Skeletal muscle satellite cell (primary cell): ENCODE results near the gene UBE2S.

Experiments used
- H3K27me3 ChIP-seq: 2 replicates; pipeline ENCODE4 v1.7.0; 2013; ENCODE audit warnings: low read length; ENCODE audit not compliant: control insufficient read depth, insufficient read depth
- H3K36me3 ChIP-seq: 2 replicates; pipeline ENCODE4 v1.7.0; 2013; ENCODE audit warnings: mild to moderate bottlenecking, control low read depth, low read length; ENCODE audit not compliant: insufficient read depth
- H3K4me1 ChIP-seq: 2 replicates; pipeline ENCODE4 v1.7.0; 2013; ENCODE audit warnings: low read length; ENCODE audit not compliant: control insufficient read depth, insufficient read depth
- H3K4me2 ChIP-seq: 2 replicates; pipeline ENCODE4 v1.7.0; 2013; ENCODE audit warnings: mild to moderate bottlenecking, low read length
- H3K4me3 ChIP-seq: 2 replicates; pipeline ENCODE4 v1.7.0; 2013; ENCODE audit warnings: low read length
- H3K9ac ChIP-seq: 2 replicates; pipeline ENCODE4 v1.7.0; 2013; ENCODE audit warnings: mild to moderate bottlenecking, low read depth, low read length, moderate library complexity
- H3K9me3 ChIP-seq: replicated peaks from 2 replicates; pipeline ENCODE4 v1.7.0; 2013; ENCODE audit warnings: mild to moderate bottlenecking, control low read depth, low read length

The UBE2S gene

GRCh38 chr19:55353356-55353802, 54.2 kb downstream of the UBE2S start:
- Histone ChIP-seq H3K9ac (peak overlapping the region; percentile 45), H3K4me3 (peak overlapping the region; percentile 68), H3K36me3 (no peaks in the 10 kb centered on the region), H3K4me1 (peaks cover 5% of the 10 kb centered on the region), H3K27me3 (peaks cover 61% of the 10 kb centered on the region), H3K4me2 (peak overlapping the region; percentile 89), H3K9me3 (no peaks in the 10 kb centered on the region)

- Histone ChIP-seq H3K4me1 (peaks cover 5% of the 10 kb centered on the region), H3K9ac (no peak overlapping the region), H3K9me3 (no peaks in the 10 kb centered on the region), H3K4me2 (no peak overlapping the region), H3K36me3 (no peaks in the 10 kb centered on the region), H3K27me3 (peaks cover 56% of the 10 kb centered on the region), H3K4me3 (no peak overlapping the region)
These were observed 54.9 kb downstream of the UBE2S start for GRCh38 chr19:55352549-55353145.

GRCh38 chr19:55352040-55352439, 55.5 kb downstream of the UBE2S start:
- H3K9ac ChIP-seq, result no peak overlapping the region
- no peaks in the 10 kb centered on the region for H3K36me3 ChIP-seq
- H3K4me3 ChIP-seq, result no peak overlapping the region
- H3K4me2 ChIP-seq, result no peak overlapping the region
- H3K4me1 ChIP-seq, result peaks cover 5% of the 10 kb centered on the region
- no peaks in the 10 kb centered on the region for H3K9me3 ChIP-seq
- peaks cover 51% of the 10 kb centered on the region for H3K27me3 ChIP-seq

- Histone ChIP-seq H3K4me1 (peaks cover 11% of the 10 kb centered on the region), H3K4me3 (no peak overlapping the region), H3K9me3 (no peaks in the 10 kb centered on the region), H3K27me3 (peaks cover 39% of the 10 kb centered on the region), H3K4me2 (no peak overlapping the region), H3K9ac (no peak overlapping the region), H3K36me3 (no peaks in the 10 kb centered on the region)
These were observed 56.8 kb downstream of the UBE2S start for GRCh38 chr19:55350620-55351315.
